Chondrocyte (in vitro differentiated cells): Measurements from ENCODE around the gene DUSP9. TPM values are rescaled to one million over a fixed set of nuclear protein-coding genes. Genes with fewer than 3 reads are reported as not detected.
"Not testable (repeated sequence)": the region's sequence is repeated elsewhere in the genome, so short reads cannot be mapped to it uniquely, and the experiment has no call there.

ENCODE experiments used
- DNase-seq: peaks from one replicate; pipeline ENCODE4 v3.0.0; 2021; ENCODE audit warnings: mixed read lengths, low spot score
- H3K27ac Mint-ChIP-seq: one replicate; pipeline ENCODE4 v1.8.0; 2021; ENCODE audit warnings: mild to moderate bottlenecking, moderate library complexity, mixed read lengths; ENCODE audit not compliant: unreplicated experiment
- H3K27me3 Mint-ChIP-seq: 2 replicates; pipeline ENCODE4 v1.8.0; 2021; ENCODE audit warnings: low read depth, mixed read lengths
- H3K36me3 Mint-ChIP-seq: 2 replicates; pipeline ENCODE4 v1.8.0; 2021; ENCODE audit warnings: low read depth, mixed read lengths
- H3K4me1 Mint-ChIP-seq: 2 replicates; pipeline ENCODE4 v1.8.0; 2021; ENCODE audit warnings: low read depth, mild to moderate bottlenecking, mixed read lengths
- H3K4me3 Mint-ChIP-seq: one replicate; pipeline ENCODE4 v1.8.0; 2021; ENCODE audit warnings: mild to moderate bottlenecking, moderate library complexity, mixed read lengths; ENCODE audit not compliant: unreplicated experiment
- H3K9me3 Mint-ChIP-seq: 2 replicates; pipeline ENCODE4 v1.8.0; 2021; ENCODE audit warnings: low read depth, mixed read lengths
- total RNA-seq: library from RNA; stranded (reverse); gene quantifications from 3 replicates; pipeline ENCODE4 v1.2.1, GENCODE V29; 2021
- TF ChIP-seq, protein P1 (sequence below): fragments of 200-600 bp; sonication (generic); IDR thresholded peaks from 2 replicates; pipeline ENCODE4 v1.5.0; 2021; ENCODE audit warnings: antibody characterized with exemption, mild to moderate bottlenecking, moderate library complexity

Gene DUSP9
- total RNA-seq, 1 donor from 2014 or later = not detected

- no peaks in the 10 kb centered on the region for H3K27me3 Mint-ChIP-seq
- H3K4me3 Mint-ChIP-seq = no peak overlapping the region
- H3K9me3 Mint-ChIP-seq = peaks cover 3% of the 10 kb centered on the region
- TF ChIP-seq, protein P1, sequence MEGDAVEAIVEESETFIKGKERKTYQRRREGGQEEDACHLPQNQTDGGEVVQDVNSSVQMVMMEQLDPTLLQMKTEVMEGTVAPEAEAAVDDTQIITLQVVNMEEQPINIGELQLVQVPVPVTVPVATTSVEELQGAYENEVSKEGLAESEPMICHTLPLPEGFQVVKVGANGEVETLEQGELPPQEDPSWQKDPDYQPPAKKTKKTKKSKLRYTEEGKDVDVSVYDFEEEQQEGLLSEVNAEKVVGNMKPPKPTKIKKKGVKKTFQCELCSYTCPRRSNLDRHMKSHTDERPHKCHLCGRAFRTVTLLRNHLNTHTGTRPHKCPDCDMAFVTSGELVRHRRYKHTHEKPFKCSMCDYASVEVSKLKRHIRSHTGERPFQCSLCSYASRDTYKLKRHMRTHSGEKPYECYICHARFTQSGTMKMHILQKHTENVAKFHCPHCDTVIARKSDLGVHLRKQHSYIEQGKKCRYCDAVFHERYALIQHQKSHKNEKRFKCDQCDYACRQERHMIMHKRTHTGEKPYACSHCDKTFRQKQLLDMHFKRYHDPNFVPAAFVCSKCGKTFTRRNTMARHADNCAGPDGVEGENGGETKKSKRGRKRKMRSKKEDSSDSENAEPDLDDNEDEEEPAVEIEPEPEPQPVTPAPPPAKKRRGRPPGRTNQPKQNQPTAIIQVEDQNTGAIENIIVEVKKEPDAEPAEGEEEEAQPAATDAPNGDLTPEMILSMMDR = no peak
- peaks cover 4% of the 10 kb centered on the region for H3K36me3 Mint-ChIP-seq
- peak; percentile 59 for DNase-seq
- H3K27ac Mint-ChIP-seq = no peak overlapping the region
- peaks cover 16% of the 10 kb centered on the region for H3K4me1 Mint-ChIP-seq
These were observed 46.1 kb upstream of the DUSP9 start for GRCh38 chrX:153600921-153601320.

- Mint-ChIP-seq H3K9me3 (peaks cover 3% of the 10 kb centered on the region), H3K36me3 (peaks cover 4% of the 10 kb centered on the region), H3K4me1 (peaks cover 16% of the 10 kb centered on the region), H3K27me3 (no peaks in the 10 kb centered on the region), H3K4me3 (no peak overlapping the region), H3K27ac (no peak overlapping the region)
- DNase-seq = peak; percentile 51
- TF ChIP-seq, protein P1 = no peak
These were observed 45.4 kb upstream of the DUSP9 start for GRCh38 chrX:153601511-153602110.

DNA sequence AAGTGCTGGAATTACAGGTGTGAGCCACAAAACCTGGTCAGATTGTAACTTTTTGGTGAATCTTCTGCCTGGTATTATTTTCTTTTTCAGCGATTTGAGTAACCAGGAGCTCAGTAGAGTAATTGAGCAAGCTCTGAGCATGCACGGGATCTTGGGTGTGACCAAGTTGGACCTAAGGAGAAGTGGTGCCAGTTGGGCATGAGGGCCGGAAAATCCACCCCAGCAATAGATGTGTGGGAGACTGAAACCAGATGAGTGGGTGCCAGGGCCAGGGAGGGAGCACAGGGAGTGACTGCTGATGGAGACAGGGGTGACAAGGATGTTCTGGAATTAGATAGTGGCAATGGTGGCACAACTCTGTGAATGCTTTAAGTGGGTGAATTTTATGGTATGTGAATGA is 44.4 kb upstream of the DUSP9 start:
- peaks cover 11% of the 10 kb centered on the region for H3K9me3 Mint-ChIP-seq
- no peaks in the 10 kb centered on the region for H3K27me3 Mint-ChIP-seq
- DNase-seq = no peak
- H3K27ac Mint-ChIP-seq = no peak overlapping the region
- peaks cover 12% of the 10 kb centered on the region for H3K4me1 Mint-ChIP-seq
- TF ChIP-seq, protein P1 = no peak
- H3K36me3 Mint-ChIP-seq = peaks cover 4% of the 10 kb centered on the region
- H3K4me3 Mint-ChIP-seq = no peak overlapping the region

DNA sequence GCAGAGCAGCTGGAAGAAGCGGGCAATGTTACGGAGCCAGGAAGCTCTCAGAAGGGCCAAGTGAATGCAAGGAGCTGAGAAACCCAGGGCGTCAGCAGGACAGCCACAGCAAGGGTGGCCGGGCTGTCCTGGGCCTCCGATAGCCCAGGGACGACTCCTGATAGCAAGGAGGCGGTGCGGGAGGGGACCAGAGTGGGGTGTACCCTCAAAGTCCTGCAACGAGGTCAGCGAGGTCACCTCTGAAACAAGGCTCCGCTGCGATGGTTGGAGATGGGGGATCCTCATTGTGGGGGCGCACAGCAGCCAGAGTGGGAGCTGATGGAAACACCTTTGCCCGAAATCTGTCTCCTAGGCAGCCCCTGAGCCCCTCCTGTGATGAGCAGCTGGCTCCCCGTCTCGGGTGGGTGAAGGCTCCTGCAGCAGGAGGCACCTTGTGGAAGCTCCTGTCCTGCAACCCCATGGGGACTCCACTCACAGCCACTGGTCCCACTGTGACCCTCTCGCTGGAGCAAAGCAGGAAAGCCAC is 43.8 kb upstream of the DUSP9 start:
- no peak overlapping the region for H3K4me3 Mint-ChIP-seq
- peak; percentile 75 for DNase-seq
- peaks cover 4% of the 10 kb centered on the region for H3K36me3 Mint-ChIP-seq
- TF ChIP-seq, protein P1 = no peak
- H3K9me3 Mint-ChIP-seq = peaks cover 11% of the 10 kb centered on the region
- no peaks in the 10 kb centered on the region for H3K27me3 Mint-ChIP-seq
- no peak overlapping the region for H3K27ac Mint-ChIP-seq
- H3K4me1 Mint-ChIP-seq = peaks cover 8% of the 10 kb centered on the region

- peak; percentile 59 for DNase-seq
- not testable (repeated sequence) for H3K36me3 Mint-ChIP-seq, H3K4me3 Mint-ChIP-seq, H3K27me3 Mint-ChIP-seq, H3K27ac Mint-ChIP-seq
- H3K9me3 Mint-ChIP-seq = peaks cover 14% of the 10 kb centered on the region
- peaks cover 10% of the 10 kb centered on the region for H3K4me1 Mint-ChIP-seq
These were observed 42.2 kb upstream of the DUSP9 start for GRCh38 chrX:153604666-153605380.
